Dermis microvascular lymphatic vessel endothelial cell (primary cell): ENCODE data around the gene HADH. TPM values are rescaled to one million over a fixed set of nuclear protein-coding genes. Genes with fewer than 3 reads are reported as not detected.

ENCODE experiments used
- DNase-seq, 2 donors: peaks; one replicate each; pipeline versions ENCODE4 v3.0.0 to v3.0.0-alpha.2; 2010; ENCODE audit warnings: low read depth in 2 of 2
- total RNA-seq: library from RNA; depleted of rRNA; stranded (reverse); fragments of >200 nt; gene quantifications from 2 replicates; pipeline ENCODE4 v1.2.1, GENCODE V29; 2014

Gene HADH
- total RNA-seq, 1 donor from 2014 or later: 7.3 TPM

GRCh38 chr4:108058685-108059440 is 69.2 kb downstream of the HADH start:
- DNase-seq: no peak

- DNase-seq: peak; percentile 22 to 37
Observed at GRCh38 chr4:108060164-108060563, 70.5 kb downstream of the HADH start.

DNA sequence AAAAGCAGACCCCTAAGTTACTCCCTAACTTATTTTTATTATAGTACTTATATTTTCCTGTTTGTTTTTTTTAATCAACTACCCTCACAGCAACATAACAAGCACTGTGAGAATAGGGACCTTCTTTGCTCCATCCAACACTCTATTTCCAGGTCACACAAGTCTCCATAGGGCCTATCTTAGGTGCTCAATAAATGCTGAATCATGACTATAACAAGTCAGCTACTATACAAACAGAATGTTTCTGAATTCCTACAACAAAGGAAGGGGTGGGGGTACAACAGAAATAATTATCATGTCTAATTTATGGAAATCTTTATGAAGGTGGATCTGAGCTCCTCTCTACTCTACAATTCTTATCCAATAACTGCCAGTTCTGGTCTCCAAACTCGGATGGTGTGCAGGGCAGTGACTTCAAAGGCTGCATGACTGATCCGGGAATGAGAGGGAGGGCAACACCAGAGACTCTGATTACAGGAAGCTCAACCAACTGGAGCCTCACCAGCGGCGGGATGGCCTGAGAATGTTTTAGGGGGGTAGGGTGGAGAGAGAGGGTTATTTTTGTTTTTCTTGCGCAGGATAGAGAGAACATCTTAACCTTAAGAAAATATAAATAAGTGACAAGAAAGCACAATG is 71.1 kb downstream of the HADH start:
- no peak for DNase-seq

- DNase-seq: no peak
Observed at GRCh38 chr4:108068442-108068841, 78.8 kb downstream of the HADH start.

GRCh38 chr4:108070775-108071174 is 81.1 kb downstream of the HADH start:
- no peak for DNase-seq

DNA sequence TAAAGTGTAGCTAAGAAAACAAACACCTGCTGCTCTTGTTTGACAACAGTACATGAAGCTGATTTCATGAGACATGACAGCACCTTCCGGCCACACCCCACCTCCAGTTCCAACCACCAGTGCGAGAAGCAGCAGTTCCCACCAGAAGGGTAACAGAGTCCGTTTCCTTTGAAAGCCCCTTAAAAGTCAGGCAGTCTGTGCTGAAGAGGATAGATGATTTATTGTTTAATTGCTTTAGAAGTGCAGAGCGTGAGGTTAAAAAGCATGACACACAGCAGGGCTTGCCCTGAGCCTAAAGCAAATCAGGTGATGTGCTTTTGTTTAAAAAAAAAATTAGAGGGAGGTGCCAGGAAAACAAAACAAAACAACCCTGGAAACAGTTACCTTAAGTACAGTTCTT is 82.6 kb downstream of the HADH start:
- no peak for DNase-seq

DNA sequence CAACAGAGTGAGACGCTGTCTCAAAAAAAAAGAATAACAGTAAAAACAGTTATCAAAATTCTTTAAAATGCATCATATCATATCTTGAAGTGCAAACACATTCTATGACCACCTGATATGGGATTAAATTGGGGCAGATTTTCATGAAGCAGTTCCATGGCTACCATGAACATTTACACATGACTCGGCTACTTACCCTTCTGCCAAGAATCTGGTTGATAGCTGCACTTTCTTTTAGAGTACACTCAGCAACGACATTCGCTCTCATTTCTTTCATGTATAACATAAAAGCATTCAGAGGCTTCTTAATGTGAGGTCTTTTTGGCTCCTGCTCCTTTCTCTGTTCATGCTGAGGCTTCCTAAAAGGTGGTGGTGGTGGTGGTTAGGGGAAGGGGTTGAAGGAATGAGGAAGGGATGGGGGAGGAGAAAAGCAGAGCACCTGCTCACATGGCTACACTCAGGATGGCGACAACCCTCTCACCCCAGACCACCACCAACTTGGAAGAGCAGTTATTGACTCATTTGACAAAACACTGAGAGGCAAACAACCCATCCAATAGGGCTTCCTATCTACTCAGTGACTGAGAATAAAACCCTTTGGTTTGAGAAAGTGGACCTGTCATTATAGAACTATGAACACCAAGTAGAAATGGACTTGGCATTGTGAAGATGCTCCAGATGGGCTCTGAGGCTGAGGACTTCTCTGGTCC is 88.5 kb downstream of the HADH start:
- no peak for DNase-seq

DNA sequence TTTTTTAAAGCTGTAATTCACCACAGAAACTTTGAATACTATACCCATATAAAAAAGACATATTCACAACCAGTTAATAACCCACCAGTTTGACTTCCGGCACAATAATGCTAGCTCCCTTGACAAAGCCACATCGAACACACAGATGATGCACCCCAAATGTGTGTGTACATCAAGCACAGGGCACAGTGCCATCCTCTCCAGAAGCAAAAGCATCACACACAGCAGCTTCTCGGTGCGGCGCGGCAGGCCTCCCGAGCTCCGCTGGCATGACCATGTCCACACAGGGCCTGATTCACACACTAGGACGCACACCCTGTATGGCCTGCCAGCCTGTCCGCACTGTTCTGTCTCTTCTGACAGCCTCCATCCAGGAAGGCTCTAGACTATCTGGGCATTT is 91.1 kb downstream of the HADH start:
- DNase-seq: no peak

- DNase-seq: no peak
Observed at GRCh38 chr4:108081256-108081655, 91.6 kb downstream of the HADH start.

Other genes with a start within 250 kb of the HADH start
- 44.8 and 53.0 TPM in 2 replicates for gene SGMS2, start 165.0 kb upstream of the HADH start, total RNA-seq
- 4.0 and 6.2 TPM in 2 replicates for gene CYP2U1, start 58.3 kb upstream of the HADH start, total RNA-seq
- 0.13 TPM in 1 of 2 replicates, not detected in the other for gene LEF1, start 179.0 kb downstream of the HADH start, total RNA-seq